ENCODE measurements around the gene CST7. TPM values are rescaled to one million over a fixed set of nuclear protein-coding genes. Genes with fewer than 3 reads are reported as not detected.

CST7 gene
- total and polyA plus RNA-seq, 2 experiments from 2014 or later: not detected

DNA sequence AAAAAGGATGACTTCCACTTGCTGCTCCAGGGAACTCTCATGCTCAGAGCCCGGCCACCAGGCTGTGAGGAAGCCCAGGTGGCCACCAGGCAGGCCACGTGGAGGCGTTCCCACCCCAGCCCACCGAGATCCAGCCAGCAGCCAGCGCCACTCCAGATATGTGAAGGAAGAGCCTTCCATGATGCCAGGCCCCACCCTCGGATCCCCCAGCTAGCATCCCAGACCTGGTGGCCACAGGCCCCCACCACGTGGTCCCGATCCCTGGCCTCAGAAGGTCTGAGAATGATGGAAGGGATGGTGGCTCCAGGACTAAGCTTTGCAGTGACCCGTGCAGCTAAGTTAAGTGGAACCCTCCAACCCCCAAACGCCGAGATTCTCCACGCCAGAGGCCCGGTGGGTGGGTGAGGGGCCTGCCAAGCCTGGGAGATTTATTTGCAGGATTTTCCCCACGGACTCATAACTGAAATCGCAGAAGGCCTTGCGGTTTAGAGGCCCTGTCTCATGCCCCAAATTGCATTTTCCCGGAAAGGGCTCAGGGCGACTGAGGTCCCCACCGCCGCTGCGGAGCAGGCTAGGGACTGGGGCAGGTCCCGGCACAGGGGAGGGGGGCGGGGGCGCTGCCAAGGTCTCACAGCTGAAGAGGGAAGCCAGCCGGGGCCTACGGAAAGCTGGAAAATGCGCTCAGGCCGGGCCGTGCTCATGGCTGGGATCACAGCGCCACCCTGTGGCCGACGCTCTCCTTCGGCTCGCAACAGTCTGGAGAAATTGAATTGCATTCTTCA lies 31.1 kb upstream of the CST7 start:
- H3K27me3 ChIP-seq (ENCODE audit: insufficient read depth): no peaks in the 10 kb centered on the region
- peak overlapping the region; percentile 64; the same call in 1 of the 2 replicates for H3K4me2 ChIP-seq
- peak overlapping the region; percentile 39; the same call in 1 of the 2 replicates for H3K4me3 ChIP-seq
- H2AFZ ChIP-seq: peak overlapping the region; percentile 97
- peaks cover 28% of the 10 kb centered on the region for H3K9me3 Mint-ChIP-seq
- no peaks in the 10 kb centered on the region for H3K36me3 ChIP-seq (ENCODE audit: insufficient read depth)
- H3K4me1 ChIP-seq (ENCODE audit: insufficient read depth): no peaks in the 10 kb centered on the region
- peak; percentile 92 for DNase-seq (ENCODE audit: low spot score)
- no peak overlapping the region for H3K27ac ChIP-seq (ENCODE audit: low read depth)
- no peaks in the 10 kb centered on the region for H3F3A ChIP-seq (replicated peaks; ENCODE audit: low read depth)
- no peaks in the 10 kb centered on the region for H3K79me2 ChIP-seq (replicated peaks; ENCODE audit: insufficient read depth)
- H3K4me1 Mint-ChIP-seq: peaks cover 5% of the 10 kb centered on the region
- peak; percentile 97 for ATAC-seq
- TF ChIP-seq, protein P1, sequence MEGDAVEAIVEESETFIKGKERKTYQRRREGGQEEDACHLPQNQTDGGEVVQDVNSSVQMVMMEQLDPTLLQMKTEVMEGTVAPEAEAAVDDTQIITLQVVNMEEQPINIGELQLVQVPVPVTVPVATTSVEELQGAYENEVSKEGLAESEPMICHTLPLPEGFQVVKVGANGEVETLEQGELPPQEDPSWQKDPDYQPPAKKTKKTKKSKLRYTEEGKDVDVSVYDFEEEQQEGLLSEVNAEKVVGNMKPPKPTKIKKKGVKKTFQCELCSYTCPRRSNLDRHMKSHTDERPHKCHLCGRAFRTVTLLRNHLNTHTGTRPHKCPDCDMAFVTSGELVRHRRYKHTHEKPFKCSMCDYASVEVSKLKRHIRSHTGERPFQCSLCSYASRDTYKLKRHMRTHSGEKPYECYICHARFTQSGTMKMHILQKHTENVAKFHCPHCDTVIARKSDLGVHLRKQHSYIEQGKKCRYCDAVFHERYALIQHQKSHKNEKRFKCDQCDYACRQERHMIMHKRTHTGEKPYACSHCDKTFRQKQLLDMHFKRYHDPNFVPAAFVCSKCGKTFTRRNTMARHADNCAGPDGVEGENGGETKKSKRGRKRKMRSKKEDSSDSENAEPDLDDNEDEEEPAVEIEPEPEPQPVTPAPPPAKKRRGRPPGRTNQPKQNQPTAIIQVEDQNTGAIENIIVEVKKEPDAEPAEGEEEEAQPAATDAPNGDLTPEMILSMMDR (conservative IDR thresholded peaks at IDR 0.05; ENCODE audit: low read depth in 2 of 2): peak; percentile 80 to 88
- TF ChIP-seq, protein P2, sequence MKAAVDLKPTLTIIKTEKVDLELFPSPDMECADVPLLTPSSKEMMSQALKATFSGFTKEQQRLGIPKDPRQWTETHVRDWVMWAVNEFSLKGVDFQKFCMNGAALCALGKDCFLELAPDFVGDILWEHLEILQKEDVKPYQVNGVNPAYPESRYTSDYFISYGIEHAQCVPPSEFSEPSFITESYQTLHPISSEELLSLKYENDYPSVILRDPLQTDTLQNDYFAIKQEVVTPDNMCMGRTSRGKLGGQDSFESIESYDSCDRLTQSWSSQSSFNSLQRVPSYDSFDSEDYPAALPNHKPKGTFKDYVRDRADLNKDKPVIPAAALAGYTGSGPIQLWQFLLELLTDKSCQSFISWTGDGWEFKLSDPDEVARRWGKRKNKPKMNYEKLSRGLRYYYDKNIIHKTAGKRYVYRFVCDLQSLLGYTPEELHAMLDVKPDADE (IDR thresholded peaks at IDR 0.05): no peak
- no peaks in the 10 kb centered on the region for H4K20me1 ChIP-seq (replicated peaks; ENCODE audit: insufficient read depth)
- no peak overlapping the region for H3K4me3 Mint-ChIP-seq
- peaks cover 15% of the 10 kb centered on the region for H3K36me3 Mint-ChIP-seq (ENCODE audit: low read depth)
- no peak overlapping the region for H3K27ac Mint-ChIP-seq
- H3K9me2 ChIP-seq (ENCODE audit: insufficient read depth): no peaks in the 10 kb centered on the region
- H3K27me3 Mint-ChIP-seq (ENCODE audit: insufficient read depth, low read depth, poor library complexity): no peaks in the 10 kb centered on the region

DNA sequence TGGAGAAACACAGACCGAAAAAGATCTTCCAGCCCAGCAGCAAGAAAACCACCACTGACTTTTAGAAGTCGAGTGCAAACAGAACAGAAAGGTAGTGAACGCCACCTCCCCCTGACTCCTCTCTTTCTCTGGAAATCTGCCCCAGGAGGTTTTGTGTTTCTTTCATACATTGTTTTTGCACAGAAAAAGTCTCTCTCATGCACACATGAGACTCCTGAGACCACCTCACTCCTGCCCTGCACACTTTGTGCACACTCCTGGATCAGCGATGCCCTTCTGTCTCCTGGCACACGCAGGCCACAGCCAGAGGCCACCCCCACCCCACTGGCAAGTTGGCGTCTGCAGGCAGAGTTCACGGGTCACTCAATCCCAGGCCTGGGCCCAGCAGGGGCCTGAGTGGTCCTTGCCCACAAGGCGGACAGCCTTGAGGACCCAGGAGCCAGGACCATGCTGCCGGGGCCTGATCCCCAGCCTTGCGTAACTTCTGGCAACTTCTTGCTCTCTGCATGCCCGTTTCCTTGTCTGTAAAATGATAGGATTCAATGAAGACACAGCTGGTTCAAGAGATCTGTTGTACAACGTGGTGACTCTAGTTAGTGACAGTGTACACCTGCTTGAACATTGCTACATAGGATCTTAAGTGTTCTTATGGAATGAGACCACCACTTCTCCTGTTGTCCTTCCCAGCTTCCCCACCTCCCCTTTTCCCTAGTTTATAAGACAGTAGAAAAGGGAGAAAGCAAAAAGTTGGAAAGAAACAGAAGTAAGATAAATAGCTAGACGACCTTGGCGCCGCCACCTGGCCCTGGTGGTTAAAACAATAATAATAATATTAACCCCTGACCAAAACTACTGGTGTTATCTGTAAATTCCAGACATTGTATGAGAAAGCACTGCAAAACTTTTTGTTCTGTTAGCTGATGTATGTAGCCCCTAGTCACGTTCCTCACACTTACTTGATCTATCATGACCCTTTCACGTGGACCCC lies 30.2 kb upstream of the CST7 start:
- no peak overlapping the region; the same call in 1 of the 2 replicates for H3K27ac Mint-ChIP-seq
- Histone ChIP-seq H3F3A (replicated peaks; ENCODE audit: low read depth) (no peaks in the 10 kb centered on the region), H3K4me1 (ENCODE audit: insufficient read depth) (no peaks in the 10 kb centered on the region), H3K4me3 (no peak overlapping the region), H3K36me3 (ENCODE audit: insufficient read depth) (no peaks in the 10 kb centered on the region), H4K20me1 (replicated peaks; ENCODE audit: insufficient read depth) (no peaks in the 10 kb centered on the region), H2AFZ (0 out of 2 replicates have a peak overlapping the region, but pooled peaks have one; percentile 78), H3K4me2 (no peak overlapping the region), H3K9me2 (ENCODE audit: insufficient read depth) (no peaks in the 10 kb centered on the region), H3K27ac (ENCODE audit: low read depth) (no peak overlapping the region), H3K27me3 (ENCODE audit: insufficient read depth) (no peaks in the 10 kb centered on the region), H3K79me2 (replicated peaks; ENCODE audit: insufficient read depth) (no peaks in the 10 kb centered on the region)
- peaks cover 15% of the 10 kb centered on the region for H3K36me3 Mint-ChIP-seq (ENCODE audit: low read depth)
- peaks cover 33% of the 10 kb centered on the region for H3K9me3 Mint-ChIP-seq
- peaks cover 5% of the 10 kb centered on the region for H3K4me1 Mint-ChIP-seq
- no peak for DNase-seq (ENCODE audit: low spot score)
- H3K27me3 Mint-ChIP-seq (ENCODE audit: insufficient read depth, low read depth, poor library complexity): no peaks in the 10 kb centered on the region
- ATAC-seq: no peak
- H3K4me3 Mint-ChIP-seq: no peak overlapping the region
- TF ChIP-seq EZH2 (IDR thresholded peaks at IDR 0.05; ENCODE audit: low read depth, unreplicated experiment) (no peak), ZNF331 (CRISPR knock-in tag; IDR thresholded peaks at IDR 0.05; ENCODE audit: low read depth) (no peak), ZNF114 (CRISPR knock-in tag; IDR thresholded peaks at IDR 0.05) (no peak), STAT1 (IDR thresholded peaks at IDR 0.05; ENCODE audit: unreplicated experiment) (no peak), EZH2phosphoT487 (IDR thresholded peaks at IDR 0.05; ENCODE audit: unreplicated experiment) (no peak), POLR2AphosphoS5 (IDR thresholded peaks at IDR 0.05; ENCODE audit: low read depth) (no peak), JUNB (IDR thresholded peaks at IDR 0.05; ENCODE audit: unreplicated experiment) (no peak), NANOG (IDR thresholded peaks at IDR 0.05; ENCODE audit: borderline replicate concordance) (no peak)
- TF ChIP-seq, protein P1 (conservative IDR thresholded peaks at IDR 0.05; ENCODE audit: low read depth in 2 of 2): no peak
- TF ChIP-seq, protein P2 (IDR thresholded peaks at IDR 0.05): no peak
- TF ChIP-seq, protein P3, sequence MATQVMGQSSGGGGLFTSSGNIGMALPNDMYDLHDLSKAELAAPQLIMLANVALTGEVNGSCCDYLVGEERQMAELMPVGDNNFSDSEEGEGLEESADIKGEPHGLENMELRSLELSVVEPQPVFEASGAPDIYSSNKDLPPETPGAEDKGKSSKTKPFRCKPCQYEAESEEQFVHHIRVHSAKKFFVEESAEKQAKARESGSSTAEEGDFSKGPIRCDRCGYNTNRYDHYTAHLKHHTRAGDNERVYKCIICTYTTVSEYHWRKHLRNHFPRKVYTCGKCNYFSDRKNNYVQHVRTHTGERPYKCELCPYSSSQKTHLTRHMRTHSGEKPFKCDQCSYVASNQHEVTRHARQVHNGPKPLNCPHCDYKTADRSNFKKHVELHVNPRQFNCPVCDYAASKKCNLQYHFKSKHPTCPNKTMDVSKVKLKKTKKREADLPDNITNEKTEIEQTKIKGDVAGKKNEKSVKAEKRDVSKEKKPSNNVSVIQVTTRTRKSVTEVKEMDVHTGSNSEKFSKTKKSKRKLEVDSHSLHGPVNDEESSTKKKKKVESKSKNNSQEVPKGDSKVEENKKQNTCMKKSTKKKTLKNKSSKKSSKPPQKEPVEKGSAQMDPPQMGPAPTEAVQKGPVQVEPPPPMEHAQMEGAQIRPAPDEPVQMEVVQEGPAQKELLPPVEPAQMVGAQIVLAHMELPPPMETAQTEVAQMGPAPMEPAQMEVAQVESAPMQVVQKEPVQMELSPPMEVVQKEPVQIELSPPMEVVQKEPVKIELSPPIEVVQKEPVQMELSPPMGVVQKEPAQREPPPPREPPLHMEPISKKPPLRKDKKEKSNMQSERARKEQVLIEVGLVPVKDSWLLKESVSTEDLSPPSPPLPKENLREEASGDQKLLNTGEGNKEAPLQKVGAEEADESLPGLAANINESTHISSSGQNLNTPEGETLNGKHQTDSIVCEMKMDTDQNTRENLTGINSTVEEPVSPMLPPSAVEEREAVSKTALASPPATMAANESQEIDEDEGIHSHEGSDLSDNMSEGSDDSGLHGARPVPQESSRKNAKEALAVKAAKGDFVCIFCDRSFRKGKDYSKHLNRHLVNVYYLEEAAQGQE (IDR thresholded peaks at IDR 0.05; ENCODE audit: unreplicated experiment): no peak
